HepG2 (cell line): ENCODE results near the gene CALR. TPM values are rescaled to one million over a fixed set of nuclear protein-coding genes. Genes with fewer than 3 reads are reported as not detected.

Source experiments
- AGO1 ChIP-seq: fragments of 200-400 bp; formaldehyde crosslinking; IDR thresholded peaks from 2 replicates; pipeline ENCODE4 v1.6.1; 2017; ENCODE audit warnings: mild to moderate bottlenecking, low read depth, low read length, moderate library complexity; ENCODE audit not compliant: poor library complexity, severe bottlenecking
- CCDC6 ChIP-seq: sonication (generic); formaldehyde crosslinking; IDR thresholded peaks from 2 replicates; pipeline ENCODE4 v1.8.1; 2022; ENCODE audit warnings: mild to moderate bottlenecking, missing genetic modification reagents, moderate library complexity
- PAF1 ChIP-seq: IDR thresholded peaks from 2 replicates; pipeline ENCODE4 v1.6.1; 2016; ENCODE audit warnings: missing genetic modification reagents, missing compliant biosample characterization
- POLR2G ChIP-seq: fragments of 200-400 bp; formaldehyde crosslinking; IDR thresholded peaks from 2 replicates; pipeline ENCODE4 v1.6.1; 2018; ENCODE audit warnings: mild to moderate bottlenecking, low read depth, low read length, moderate library complexity
- RBFOX2 ChIP-seq: fragments of 200-400 bp; formaldehyde crosslinking; IDR thresholded peaks from 2 replicates; pipeline ENCODE4 v1.6.1; 2017; ENCODE audit warnings: low read depth, mild to moderate bottlenecking, low read length
- SP140L ChIP-seq: sonication (generic); formaldehyde crosslinking; IDR thresholded peaks from 2 replicates; pipeline ENCODE4 v1.4.0; 2020; ENCODE audit warnings: missing genetic modification reagents, borderline replicate concordance
- TEF ChIP-seq: sonication (generic); formaldehyde crosslinking; IDR thresholded peaks from 2 replicates; pipeline ENCODE4 v1.5.0; 2020; ENCODE audit warnings: missing genetic modification reagents
- ZFYVE20 ChIP-seq: sonication (generic); formaldehyde crosslinking; IDR thresholded peaks from 2 replicates; pipeline ENCODE4 v1.8.0; 2023; ENCODE audit warnings: low read depth, mild to moderate bottlenecking, moderate library complexity, missing genetic modification reagents, borderline replicate concordance
- ZNF292 ChIP-seq: sonication (generic); formaldehyde crosslinking; IDR thresholded peaks from 2 replicates; pipeline ENCODE4 v1.8.1; 2022; ENCODE audit warnings: mild to moderate bottlenecking, low read depth, missing genetic modification reagents, borderline replicate concordance
- ZNF441 ChIP-seq: sonication (generic); formaldehyde crosslinking; IDR thresholded peaks from 2 replicates; pipeline ENCODE4 v1.7.0; 2021; ENCODE audit warnings: missing genetic modification reagents, borderline replicate concordance
- ZNF660 ChIP-seq: sonication (generic); formaldehyde crosslinking; IDR thresholded peaks from 2 replicates; pipeline ENCODE4 v1.5.1; 2020; ENCODE audit warnings: mild to moderate bottlenecking, low read depth, missing genetic modification reagents, borderline replicate concordance
- ZNF709 ChIP-seq: sonication (generic); formaldehyde crosslinking; IDR thresholded peaks from 2 replicates; pipeline ENCODE4 v1.5.0; 2020; ENCODE audit warnings: mild to moderate bottlenecking, missing genetic modification reagents
- ZNF883 ChIP-seq: sonication (generic); formaldehyde crosslinking; IDR thresholded peaks from 2 replicates; pipeline ENCODE4 v1.5.1; 2020; ENCODE audit warnings: mild to moderate bottlenecking, missing genetic modification reagents; ENCODE audit errors: not compliant biosample characterization
- polyA plus RNA-seq, 8 experiments: library from polyadenylated mRNA; depleted of rRNA in 3 of 8; stranded (reverse) in 7 of 8; unstranded in 1 of 8; fragments of >200 nt; fragmentation: Illumina TruSeq in 4 of 8; extraction: Trizol in 4 of 8; gene quantifications; 2 replicates each; pipeline versions ENCODE4 v1.2.1 to v1.2.3, GENCODE V29; 2011 to 2016; ENCODE audit warnings: low read depth in 4 of 8, missing spikeins in 1 of 8, mixed read lengths in 1 of 8; ENCODE audit not compliant: insufficient read depth in 1 of 8
- total RNA-seq, 5 experiments: library from RNA; depleted of rRNA; stranded (reverse); fragments of >200 nt; fragmentation: Illumina TruSeq; extraction: Trizol; gene quantifications; 2 replicates each; pipeline ENCODE4 v1.2.3, GENCODE V29; 2016; ENCODE audit warnings: low read depth in 1 of 5
- TF ChIP-seq, protein P1 (sequence below): sonication (generic); formaldehyde crosslinking; conservative IDR thresholded peaks from 2 replicates; pipeline ENCODE4 v1.8.1; 2023; ENCODE audit warnings: missing genetic modification reagents
- TF ChIP-seq, protein P2 (sequence below): sonication (generic); formaldehyde crosslinking; IDR thresholded peaks from 2 replicates; pipeline ENCODE4 v1.4.0; 2020; ENCODE audit warnings: missing genetic modification reagents
- TF ChIP-seq, protein P3 (sequence below): sonication (generic); formaldehyde crosslinking; IDR thresholded peaks from 2 replicates; pipeline ENCODE4 v1.4.0; 2020; ENCODE audit warnings: mild to moderate bottlenecking, missing genetic modification reagents
- TF ChIP-seq, protein P4 (sequence below): sonication (generic); formaldehyde crosslinking; IDR thresholded peaks from 2 replicates; pipeline ENCODE4 v1.5.1; 2020; ENCODE audit warnings: mild to moderate bottlenecking, missing genetic modification reagents, moderate library complexity

The CALR gene
- total and polyA plus RNA-seq, 2 of the 13 experiments (the other 11 are each of a cell fraction or from before 2014, with no cell fraction given) = 898 to 934 TPM

GRCh38 chr19:12953138-12953798 is 14.9 kb downstream of the CALR start (continued):
- TF ChIP-seq, protein P1, sequence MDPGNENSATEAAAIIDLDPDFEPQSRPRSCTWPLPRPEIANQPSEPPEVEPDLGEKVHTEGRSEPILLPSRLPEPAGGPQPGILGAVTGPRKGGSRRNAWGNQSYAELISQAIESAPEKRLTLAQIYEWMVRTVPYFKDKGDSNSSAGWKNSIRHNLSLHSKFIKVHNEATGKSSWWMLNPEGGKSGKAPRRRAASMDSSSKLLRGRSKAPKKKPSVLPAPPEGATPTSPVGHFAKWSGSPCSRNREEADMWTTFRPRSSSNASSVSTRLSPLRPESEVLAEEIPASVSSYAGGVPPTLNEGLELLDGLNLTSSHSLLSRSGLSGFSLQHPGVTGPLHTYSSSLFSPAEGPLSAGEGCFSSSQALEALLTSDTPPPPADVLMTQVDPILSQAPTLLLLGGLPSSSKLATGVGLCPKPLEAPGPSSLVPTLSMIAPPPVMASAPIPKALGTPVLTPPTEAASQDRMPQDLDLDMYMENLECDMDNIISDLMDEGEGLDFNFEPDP (CRISPR knock-in tag) = no peak
- TF ChIP-seq RBFOX2 (peak; percentile 30; the same call in 1 of the 2 replicates), ZNF292 (CRISPR knock-in tag) (no peak), ZNF660 (CRISPR knock-in tag) (no peak), ZNF709 (CRISPR knock-in tag) (no peak), PAF1 (0 out of 2 replicates have a peak, but pooled peaks have one; percentile 49), ZFYVE20 (no peak), SP140L (CRISPR knock-in tag) (no peak), AGO1 (peak; percentile 67), ZNF441 (CRISPR knock-in tag) (no peak), TEF (CRISPR knock-in tag) (no peak), CCDC6 (no peak), ZNF883 (CRISPR knock-in tag) (no peak), POLR2G (peak; percentile 25; the same call in 1 of the 2 replicates)
- TF ChIP-seq, protein P2, sequence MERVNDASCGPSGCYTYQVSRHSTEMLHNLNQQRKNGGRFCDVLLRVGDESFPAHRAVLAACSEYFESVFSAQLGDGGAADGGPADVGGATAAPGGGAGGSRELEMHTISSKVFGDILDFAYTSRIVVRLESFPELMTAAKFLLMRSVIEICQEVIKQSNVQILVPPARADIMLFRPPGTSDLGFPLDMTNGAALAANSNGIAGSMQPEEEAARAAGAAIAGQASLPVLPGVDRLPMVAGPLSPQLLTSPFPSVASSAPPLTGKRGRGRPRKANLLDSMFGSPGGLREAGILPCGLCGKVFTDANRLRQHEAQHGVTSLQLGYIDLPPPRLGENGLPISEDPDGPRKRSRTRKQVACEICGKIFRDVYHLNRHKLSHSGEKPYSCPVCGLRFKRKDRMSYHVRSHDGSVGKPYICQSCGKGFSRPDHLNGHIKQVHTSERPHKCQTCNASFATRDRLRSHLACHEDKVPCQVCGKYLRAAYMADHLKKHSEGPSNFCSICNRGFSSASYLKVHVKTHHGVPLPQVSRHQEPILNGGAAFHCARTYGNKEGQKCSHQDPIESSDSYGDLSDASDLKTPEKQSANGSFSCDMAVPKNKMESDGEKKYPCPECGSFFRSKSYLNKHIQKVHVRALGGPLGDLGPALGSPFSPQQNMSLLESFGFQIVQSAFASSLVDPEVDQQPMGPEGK (CRISPR knock-in tag) = peak; percentile 30; the same call in 1 of the 2 replicates
- TF ChIP-seq, protein P3, sequence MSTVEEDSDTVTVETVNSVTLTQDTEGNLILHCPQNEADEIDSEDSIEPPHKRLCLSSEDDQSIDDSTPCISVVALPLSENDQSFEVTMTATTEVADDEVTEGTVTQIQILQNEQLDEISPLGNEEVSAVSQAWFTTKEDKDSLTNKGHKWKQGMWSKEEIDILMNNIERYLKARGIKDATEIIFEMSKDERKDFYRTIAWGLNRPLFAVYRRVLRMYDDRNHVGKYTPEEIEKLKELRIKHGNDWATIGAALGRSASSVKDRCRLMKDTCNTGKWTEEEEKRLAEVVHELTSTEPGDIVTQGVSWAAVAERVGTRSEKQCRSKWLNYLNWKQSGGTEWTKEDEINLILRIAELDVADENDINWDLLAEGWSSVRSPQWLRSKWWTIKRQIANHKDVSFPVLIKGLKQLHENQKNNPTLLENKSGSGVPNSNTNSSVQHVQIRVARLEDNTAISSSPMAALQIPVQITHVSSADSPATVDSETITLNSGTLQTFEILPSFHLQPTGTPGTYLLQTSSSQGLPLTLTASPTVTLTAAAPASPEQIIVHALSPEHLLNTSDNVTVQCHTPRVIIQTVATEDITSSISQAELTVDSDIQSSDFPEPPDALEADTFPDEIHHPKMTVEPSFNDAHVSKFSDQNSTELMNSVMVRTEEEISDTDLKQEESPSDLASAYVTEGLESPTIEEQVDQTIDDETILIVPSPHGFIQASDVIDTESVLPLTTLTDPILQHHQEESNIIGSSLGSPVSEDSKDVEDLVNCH = no peak
- TF ChIP-seq, protein P4, sequence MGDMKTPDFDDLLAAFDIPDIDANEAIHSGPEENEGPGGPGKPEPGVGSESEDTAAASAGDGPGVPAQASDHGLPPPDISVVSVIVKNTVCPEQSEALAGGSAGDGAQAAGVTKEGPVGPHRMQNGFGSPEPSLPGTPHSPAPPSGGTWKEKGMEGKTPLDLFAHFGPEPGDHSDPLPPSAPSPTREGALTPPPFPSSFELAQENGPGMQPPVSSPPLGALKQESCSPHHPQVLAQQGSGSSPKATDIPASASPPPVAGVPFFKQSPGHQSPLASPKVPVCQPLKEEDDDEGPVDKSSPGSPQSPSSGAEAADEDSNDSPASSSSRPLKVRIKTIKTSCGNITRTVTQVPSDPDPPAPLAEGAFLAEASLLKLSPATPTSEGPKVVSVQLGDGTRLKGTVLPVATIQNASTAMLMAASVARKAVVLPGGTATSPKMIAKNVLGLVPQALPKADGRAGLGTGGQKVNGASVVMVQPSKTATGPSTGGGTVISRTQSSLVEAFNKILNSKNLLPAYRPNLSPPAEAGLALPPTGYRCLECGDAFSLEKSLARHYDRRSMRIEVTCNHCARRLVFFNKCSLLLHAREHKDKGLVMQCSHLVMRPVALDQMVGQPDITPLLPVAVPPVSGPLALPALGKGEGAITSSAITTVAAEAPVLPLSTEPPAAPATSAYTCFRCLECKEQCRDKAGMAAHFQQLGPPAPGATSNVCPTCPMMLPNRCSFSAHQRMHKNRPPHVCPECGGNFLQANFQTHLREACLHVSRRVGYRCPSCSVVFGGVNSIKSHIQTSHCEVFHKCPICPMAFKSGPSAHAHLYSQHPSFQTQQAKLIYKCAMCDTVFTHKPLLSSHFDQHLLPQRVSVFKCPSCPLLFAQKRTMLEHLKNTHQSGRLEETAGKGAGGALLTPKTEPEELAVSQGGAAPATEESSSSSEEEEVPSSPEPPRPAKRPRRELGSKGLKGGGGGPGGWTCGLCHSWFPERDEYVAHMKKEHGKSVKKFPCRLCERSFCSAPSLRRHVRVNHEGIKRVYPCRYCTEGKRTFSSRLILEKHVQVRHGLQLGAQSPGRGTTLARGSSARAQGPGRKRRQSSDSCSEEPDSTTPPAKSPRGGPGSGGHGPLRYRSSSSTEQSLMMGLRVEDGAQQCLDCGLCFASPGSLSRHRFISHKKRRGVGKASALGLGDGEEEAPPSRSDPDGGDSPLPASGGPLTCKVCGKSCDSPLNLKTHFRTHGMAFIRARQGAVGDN (CRISPR knock-in tag) = peak; percentile 5; the same call in 1 of the 2 replicates
